LNCaP clone FGC (cell line): ENCODE data around the gene GNAS-AS1.

Source experiments
- DNase-seq: peaks from one replicate; pipeline ENCODE4 v3.0.0-alpha.2; 2011; ENCODE audit warnings: low read depth
- H3K4me3 ChIP-seq: 2 replicates; pipeline ENCODE4 v1.5.1; 2011; ENCODE audit warnings: mild to moderate bottlenecking, low read depth, low read length, control low read depth
- CTCF ChIP-seq: IDR thresholded peaks from 2 replicates; pipeline ENCODE4 v1.5.1; 2012; ENCODE audit warnings: mild to moderate bottlenecking; ENCODE audit not compliant: control insufficient read depth, insufficient read depth; ENCODE audit errors: extremely low read depth

Gene GNAS-AS1

GRCh38 chr20:58819921-58820320 is 30.8 kb downstream of the GNAS-AS1 start:
- DNase-seq: no peak
- no peak overlapping the region for H3K4me3 ChIP-seq
- TF ChIP-seq CTCF: no peak

- DNase-seq: no peak
- no peak for TF ChIP-seq CTCF
- H3K4me3 ChIP-seq: no peak overlapping the region
Observed at GRCh38 chr20:58818586-58819285, 32.0 kb downstream of the GNAS-AS1 start.

- DNase-seq: no peak
- TF ChIP-seq CTCF: no peak
- no peak overlapping the region for H3K4me3 ChIP-seq
Observed at GRCh38 chr20:58817748-58818147, 33.0 kb downstream of the GNAS-AS1 start.

GRCh38 chr20:58816957-58817651 is 33.6 kb downstream of the GNAS-AS1 start:
- DNase-seq: peak; percentile 83
- TF ChIP-seq CTCF: no peak
- H3K4me3 ChIP-seq: no peak overlapping the region

DNA sequence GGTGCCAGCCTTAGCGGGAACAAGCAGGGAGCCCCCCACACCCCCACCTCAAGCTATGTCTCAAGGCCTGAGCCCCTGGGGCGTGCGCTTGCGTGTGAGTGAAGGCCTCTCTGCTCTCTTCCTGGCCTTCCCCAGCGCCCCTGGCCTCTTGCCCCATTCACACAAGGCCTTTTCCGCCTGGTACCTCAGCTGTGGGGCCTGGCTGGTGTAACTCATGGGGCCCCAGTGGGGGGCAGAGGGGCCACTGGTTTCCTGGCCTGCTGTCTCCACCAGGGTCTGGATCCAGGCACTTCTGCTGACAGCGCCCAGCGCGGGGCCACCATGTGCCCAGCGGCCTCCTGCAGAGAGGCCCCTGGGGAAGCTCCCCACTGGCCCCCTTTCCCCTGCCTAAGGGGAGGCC is 34.7 kb downstream of the GNAS-AS1 start:
- H3K4me3 ChIP-seq: no peak overlapping the region
- DNase-seq: no peak
- TF ChIP-seq CTCF: no peak

DNA sequence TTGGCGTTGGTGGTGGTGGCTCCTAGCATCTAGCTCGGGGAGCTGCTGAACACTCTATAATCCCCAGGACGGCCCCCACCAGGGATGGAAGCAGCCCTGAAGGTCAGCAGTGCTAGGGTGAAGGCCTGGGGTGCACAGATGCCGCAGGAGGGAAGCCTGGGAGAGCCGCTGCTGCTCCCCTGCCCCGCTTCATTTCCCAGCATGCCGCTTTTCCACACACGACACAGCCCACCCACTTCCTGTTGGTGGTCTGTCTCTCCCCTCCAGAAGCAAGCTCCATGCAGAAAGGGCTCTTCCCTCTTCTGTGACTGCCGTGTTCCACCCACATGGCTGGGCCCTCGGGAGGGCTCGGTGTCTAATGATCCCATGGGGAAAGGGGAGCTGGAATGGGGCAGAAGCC is 35.3 kb downstream of the GNAS-AS1 start:
- no peak for TF ChIP-seq CTCF
- no peak overlapping the region for H3K4me3 ChIP-seq
- DNase-seq: no peak
